ENCODE results near the gene C6orf120. TPM values are rescaled to one million over a fixed set of nuclear protein-coding genes. Genes with fewer than 3 reads are reported as not detected.

Gene C6orf120
- total RNA-seq, 4 donors from 2014 or later: 25.3 to 35.6 (median 31.2) TPM

DNA sequence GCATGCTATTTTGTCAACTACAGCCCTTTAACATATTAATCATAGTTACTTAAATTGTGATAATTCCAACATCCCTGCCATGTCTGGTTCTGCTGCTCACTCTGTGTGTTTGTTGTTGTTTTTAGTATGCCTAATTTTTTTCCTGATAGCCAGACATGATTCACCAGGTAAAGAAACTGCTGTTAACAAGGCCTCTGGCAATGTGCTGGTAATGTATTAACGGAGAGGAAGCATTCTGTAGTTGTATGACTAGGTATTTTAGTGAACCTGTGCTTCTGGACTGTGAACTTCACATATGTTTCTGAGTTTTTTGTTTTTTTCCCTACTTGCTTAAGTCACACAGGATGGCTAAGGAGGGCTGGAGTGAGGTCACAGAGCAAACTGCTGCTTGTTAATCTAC lies 44.6 kb downstream of the C6orf120 start:
- peaks cover 12 to 16% (median 15%) of the 10 kb centered on the region in 4 donors for H3K4me1 ChIP-seq
- intact Hi-C loops (cut with DNase I): no loop called here
- TF ChIP-seq POLR2A (IDR thresholded peaks at IDR 0.05; ENCODE audit: low read depth) (no peak), EP300 (IDR thresholded peaks at IDR 0.05) (no peak), POLR2AphosphoS5 (IDR thresholded peaks at IDR 0.05) (no peak)
- TF ChIP-seq, protein P1, sequence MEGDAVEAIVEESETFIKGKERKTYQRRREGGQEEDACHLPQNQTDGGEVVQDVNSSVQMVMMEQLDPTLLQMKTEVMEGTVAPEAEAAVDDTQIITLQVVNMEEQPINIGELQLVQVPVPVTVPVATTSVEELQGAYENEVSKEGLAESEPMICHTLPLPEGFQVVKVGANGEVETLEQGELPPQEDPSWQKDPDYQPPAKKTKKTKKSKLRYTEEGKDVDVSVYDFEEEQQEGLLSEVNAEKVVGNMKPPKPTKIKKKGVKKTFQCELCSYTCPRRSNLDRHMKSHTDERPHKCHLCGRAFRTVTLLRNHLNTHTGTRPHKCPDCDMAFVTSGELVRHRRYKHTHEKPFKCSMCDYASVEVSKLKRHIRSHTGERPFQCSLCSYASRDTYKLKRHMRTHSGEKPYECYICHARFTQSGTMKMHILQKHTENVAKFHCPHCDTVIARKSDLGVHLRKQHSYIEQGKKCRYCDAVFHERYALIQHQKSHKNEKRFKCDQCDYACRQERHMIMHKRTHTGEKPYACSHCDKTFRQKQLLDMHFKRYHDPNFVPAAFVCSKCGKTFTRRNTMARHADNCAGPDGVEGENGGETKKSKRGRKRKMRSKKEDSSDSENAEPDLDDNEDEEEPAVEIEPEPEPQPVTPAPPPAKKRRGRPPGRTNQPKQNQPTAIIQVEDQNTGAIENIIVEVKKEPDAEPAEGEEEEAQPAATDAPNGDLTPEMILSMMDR (IDR thresholded peaks at IDR 0.05): no peak
- WGBS: 87% methylated on average over 1 of the region's 1 CpG
- H3K36me3 ChIP-seq: no peaks in the 10 kb centered on the region
- no peak overlapping the region for H3K4me3 ChIP-seq
- H3K27me3 ChIP-seq: no peaks in the 10 kb centered on the region
- no peak for DNase-seq (ENCODE audit: extremely low spot score)
- H3K27ac ChIP-seq (replicated peaks in 1 of 4): no peak overlapping the region
- peaks cover 0 to 5% (median 0%) of the 10 kb centered on the region in 4 donors for H3K9me3 ChIP-seq

- DNase-seq (ENCODE audit: extremely low spot score): peak; percentile 97
- peak; percentile 97 to 98 for TF ChIP-seq POLR2AphosphoS5 (IDR thresholded peaks at IDR 0.05)
- TF ChIP-seq, protein P1 (IDR thresholded peaks at IDR 0.05): peak in 2 of 3 experiments; percentile 27 to 31
- peak; percentile 85 for TF ChIP-seq POLR2A (IDR thresholded peaks at IDR 0.05; ENCODE audit: low read depth)
- no peak for TF ChIP-seq EP300 (IDR thresholded peaks at IDR 0.05)
- intact Hi-C loops (cut with DNase I): loop anchor here (2.0 to 5.0 kb wide), 3 partner anchors 27 to 801 kb away; partner anchors contain the start of genes PHF10, PSMB1 and TBP
- Histone ChIP-seq H3K27me3 (no peaks in the 10 kb centered on the region), H3K36me3 (peaks cover 0 to 10% (median under 1%) of the 10 kb centered on the region in 4 donors), H3K4me1 (peaks cover 19 to 28% (median 26%) of the 10 kb centered on the region in 4 donors), H3K27ac (replicated peaks in 1 of 4) (peak within 1 kb of the TSS; percentile 97 to 98 (median 98)), H3K9me3 (no peaks in the 10 kb centered on the region), H3K4me3 (peak within 1 kb of the TSS; percentile 85 to 97 (median 93))
- 1% methylated on average over 14 of the region's 90 CpGs for WGBS
These were observed 49.5 kb downstream of the C6orf120 start, which contains the start of the genes DYNLT2 and ERMARD for GRCh38 chr6:169751242-169752073. Gene DYNLT2 (minus strand): TSS chr6:169751572. CDS start chr6:169751458, 114 bp downstream. Gene ERMARD (plus strand): TSS chr6:169751622. CDS start chr6:169751658, 36 bp downstream.

DNA sequence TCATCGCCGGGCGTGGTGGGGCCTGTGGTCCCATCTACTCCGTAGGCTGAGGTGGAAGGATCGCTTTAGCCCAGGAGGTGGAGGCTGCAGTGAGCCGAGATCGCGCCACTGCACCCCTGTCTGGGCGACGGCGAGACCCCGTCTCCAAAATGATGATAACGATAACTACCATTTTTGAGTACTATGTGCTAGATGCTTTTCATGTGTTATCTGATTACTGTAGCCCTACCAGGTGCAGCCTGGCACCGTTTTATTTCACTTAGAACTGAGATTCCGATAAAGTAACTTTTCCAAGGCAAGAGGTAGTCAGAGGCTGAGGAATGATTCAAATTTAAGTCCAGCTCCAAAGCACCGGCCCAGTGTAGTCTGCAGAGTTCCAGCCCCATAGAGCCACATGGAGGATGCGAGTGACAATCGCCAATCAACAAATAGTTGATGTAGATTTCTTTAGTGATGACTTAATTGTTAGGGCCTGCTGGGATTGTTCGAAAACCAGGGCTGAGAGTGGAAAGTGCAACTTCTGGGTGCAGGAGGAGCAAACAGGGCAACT lies 50.2 kb downstream of the C6orf120 start:
- no peaks in the 10 kb centered on the region for H3K9me3 ChIP-seq
- H3K36me3 ChIP-seq: peaks cover 0 to 17% (median 6%) of the 10 kb centered on the region in 4 donors
- WGBS: 24% methylated on average over 11 of the region's 19 CpGs
- no peak for DNase-seq (ENCODE audit: extremely low spot score)
- no peaks in the 10 kb centered on the region for H3K27me3 ChIP-seq
- H3K4me3 ChIP-seq: peak overlapping the region; percentile 85 to 97 (median 93)
- TF ChIP-seq EP300 (IDR thresholded peaks at IDR 0.05): no peak
- no peak for TF ChIP-seq POLR2AphosphoS5 (IDR thresholded peaks at IDR 0.05)
- TF ChIP-seq, protein P1 (IDR thresholded peaks at IDR 0.05): no peak
- TF ChIP-seq POLR2A (IDR thresholded peaks at IDR 0.05; ENCODE audit: low read depth): no peak
- intact Hi-C loops (cut with DNase I): loop anchor here (5.0 kb wide), 1 partner anchor 800 kb away; the partner anchor contains the start of genes PSMB1 and TBP
- H3K4me1 ChIP-seq: peaks cover 19 to 28% (median 26%) of the 10 kb centered on the region in 4 donors
- H3K27ac ChIP-seq (replicated peaks in 1 of 4): peak overlapping the region; percentile 97 to 98 (median 98)

Other genes starting within 250 kb of the C6orf120 start
- 10 to 100 TPM in 3 of 4 donors, 1 to 10 TPM in 1; 9.3 to 18.4 (median 14.4) TPM for gene WDR27, start 97 bp upstream of the C6orf120 start, total RNA-seq
- gene PHF10, start 22.4 kb downstream of the C6orf120 start, total RNA-seq: 10 to 100 TPM; 64.6 to 96.5 (median 78.0) TPM
- 1 to 10 TPM in 3 of 4 donors, under 1 TPM in 1; 0.57 to 3.3 (median 1.5) TPM for gene DYNLT2, start 49.4 kb downstream of the C6orf120 start, total RNA-seq
- gene ERMARD, start 49.5 kb downstream of the C6orf120 start, total RNA-seq: 10 to 100 TPM in 3 of 4 donors, 1 to 10 TPM in 1; 9.6 to 13.3 (median 12.4) TPM

Measured in esophagus muscularis mucosa (tissue), 4 donors.